Stimulated activated CD4-positive, alpha-beta T cell treated with anti-CD3 and anti-CD28 coated beads, Interleukin-4, amount 100 ng/mL, for 1 hour (primary cell): ENCODE measurements around the gene SBF2.

ENCODE experiments used
- DNase-seq: peaks from one replicate; pipeline ENCODE4 v3.0.0-alpha.2; 2020

Gene SBF2

DNA sequence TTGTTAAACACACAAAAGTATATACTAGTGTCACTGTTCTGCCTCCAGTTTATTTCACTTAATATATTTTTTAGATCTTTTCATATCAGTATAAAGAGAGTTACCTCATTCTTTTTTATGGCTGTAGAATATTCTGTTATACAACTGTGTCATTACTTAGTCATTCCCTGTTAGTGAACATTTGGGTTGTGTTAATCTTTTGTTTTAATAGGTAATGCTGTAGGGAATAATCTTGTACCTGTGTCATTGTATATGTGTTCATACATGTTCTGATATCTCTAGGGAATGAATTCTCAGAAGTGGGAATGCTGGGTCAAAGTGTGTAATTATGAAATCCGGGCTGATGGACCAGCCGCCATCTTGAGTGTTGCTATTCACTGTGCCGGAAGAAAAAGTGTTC, 558.8 kb downstream of the SBF2 start:
- no peak for DNase-seq

DNA sequence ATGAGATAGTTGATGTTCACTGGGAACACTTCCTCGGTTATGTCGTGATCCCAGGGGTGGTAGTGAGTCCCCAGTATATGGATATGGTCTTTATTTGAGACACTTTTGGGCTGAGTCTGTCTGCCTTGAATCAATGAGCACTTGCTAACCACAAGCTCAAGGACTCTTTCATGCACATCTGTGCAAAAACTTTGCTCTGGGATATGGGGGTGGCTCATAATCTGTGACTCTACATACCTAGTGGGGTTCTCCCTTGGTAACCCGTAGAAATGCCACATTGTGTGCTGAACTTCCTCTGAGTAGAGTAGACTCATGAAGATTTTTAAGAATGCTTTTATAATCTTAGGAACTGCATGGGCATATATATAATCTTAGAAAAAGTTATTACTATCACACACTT, 560.8 kb downstream of the SBF2 start:
- DNase-seq, result no peak

DNA sequence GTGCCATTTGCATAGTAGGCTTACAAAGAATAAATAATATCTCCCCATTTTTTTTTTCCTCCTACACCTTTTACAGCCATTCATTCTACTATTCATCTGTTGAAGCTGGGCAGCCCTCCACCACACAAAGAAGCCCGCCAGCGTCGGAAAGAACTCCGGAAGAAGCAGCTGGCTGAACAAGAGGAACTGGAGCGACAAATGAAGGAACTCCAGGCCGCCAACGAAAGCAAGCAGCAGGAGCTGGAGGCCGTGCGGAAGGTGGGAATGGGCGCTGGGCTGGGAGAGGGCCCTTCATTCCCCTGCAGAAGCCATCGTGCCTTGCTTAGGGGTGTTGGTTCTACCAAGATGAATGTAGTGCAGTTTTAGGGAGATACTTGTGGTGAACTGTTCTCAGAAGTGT, 561.6 kb downstream of the SBF2 start:
- no peak for DNase-seq

DNA sequence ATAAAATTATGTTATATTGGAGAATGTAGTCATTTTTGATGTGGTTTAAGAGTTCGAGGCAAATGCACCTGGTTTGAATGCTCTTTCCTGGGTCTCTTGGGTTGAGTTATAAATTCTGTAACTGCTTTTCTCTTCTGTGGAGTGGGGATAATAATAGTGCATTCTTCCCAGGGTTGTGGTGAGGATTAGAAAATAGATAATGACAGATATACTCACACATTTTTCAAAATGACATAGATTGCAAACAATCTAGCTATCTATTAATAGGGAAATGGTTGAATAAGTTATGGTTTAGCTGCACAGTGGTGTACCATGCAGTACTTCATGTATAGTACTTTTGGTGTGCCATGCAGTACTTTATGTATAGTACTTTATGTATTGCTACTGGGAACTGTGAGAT, 562.8 kb downstream of the SBF2 start:
- DNase-seq, result no peak
